ENCODE measurements around the gene SUMO2. TPM values are rescaled to one million over a fixed set of nuclear protein-coding genes. Genes with fewer than 3 reads are reported as not detected.

SUMO2 gene
- total and polyA plus RNA-seq, 9 of the 15 experiments (the other 6 are each of a cell fraction or from before 2014, with no cell fraction given): 157 to 733 (median 419) TPM

- TF ChIP-seq FOXA1 (IDR thresholded peaks at IDR 0.05; ENCODE audit: borderline replicate concordance) (no peak), MTA3 (IDR thresholded peaks at IDR 0.05; ENCODE audit: borderline replicate concordance) (no peak), RREB1 (CRISPR knock-in tag; IDR thresholded peaks at IDR 0.05) (no peak), CBX5 (IDR thresholded peaks at IDR 0.05; ENCODE audit: borderline replicate concordance, low read depth) (no peak)
Measured at GRCh38 chr17:75118307-75118706, 64.5 kb downstream of the SUMO2 start (continued).

DNA sequence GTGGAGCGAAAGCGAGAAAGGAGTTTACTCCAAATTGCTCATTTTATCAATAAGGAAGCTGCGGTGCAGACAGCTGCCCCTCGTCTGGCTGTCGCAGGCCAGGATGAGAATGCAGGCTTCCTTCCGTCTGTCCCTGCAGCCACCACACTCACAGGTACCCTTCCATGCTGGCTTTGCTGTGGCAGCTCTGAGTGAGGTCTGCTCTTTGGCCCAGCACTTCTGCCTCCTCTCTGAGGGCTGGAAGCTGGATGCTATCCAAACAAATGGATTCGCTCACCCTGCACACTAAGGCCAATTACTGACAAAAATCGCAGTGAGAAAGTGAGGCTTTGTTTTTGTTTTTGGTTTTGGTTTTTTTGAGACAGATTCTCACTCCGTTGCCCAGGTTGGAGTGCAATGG is 66.0 kb downstream of the SUMO2 start:
- in situ Hi-C loops (cut with MboI): loop anchor here (10.0 kb wide), 1 partner anchor 298 kb away; no protein-coding TSS in a partner anchor
- Histone ChIP-seq H3K27me3 (ENCODE audit: control insufficient read depth in 2 of 2, insufficient read depth in 2 of 2, low read length in 2 of 2) (no peaks in the 10 kb centered on the region), H4K20me1 (replicated peaks; ENCODE audit: control insufficient read depth, insufficient read depth, low read length) (no peaks in the 10 kb centered on the region), H3K9me1 (ENCODE audit: control insufficient read depth, insufficient read depth, low read length) (no peaks in the 10 kb centered on the region), H3K27ac (ENCODE audit: extremely low read depth, low read depth, low read length) (no peak overlapping the region), H3K4me2 (ENCODE audit: insufficient read depth, low read length) (no peak overlapping the region), H3K9me3 (replicated peaks; ENCODE audit: control insufficient read depth, insufficient read depth, low read depth, low read length) (no peaks in the 10 kb centered on the region), H3K36me3 (ENCODE audit: control insufficient read depth, insufficient read depth, low read length) (peaks cover 37% of the 10 kb centered on the region; the same call in 2 of the 3 replicates), H3K9ac (ENCODE audit: insufficient read depth in 1 of 2, low read depth in 2 of 2, low read length in 2 of 2) (0 out of 4 replicates have a peak overlapping the region, but pooled peaks of 1 of the 2 experiments have one; percentile 76), H3K4me1 (replicated peaks in 1 of 2; ENCODE audit: control insufficient read depth in 2 of 2, insufficient read depth in 2 of 2, low read length in 2 of 2) (peaks cover 10 to 18% of the 10 kb centered on the region in 2 experiments), H3K79me2 (ENCODE audit: control insufficient read depth, insufficient read depth, low read length) (peaks cover 17% of the 10 kb centered on the region), H2AFZ (ENCODE audit: low read depth, low read length) (no peak overlapping the region), H3K4me3 (no peak overlapping the region)
- ChIA-PET POLR2A (interaction anchor here (0.7 to 1.7 kb wide), 5 partner anchors 10 to 105 kb away, joined by 3 to 6 read pairs (median 4); partner anchors contain the start of genes JPT1 and NT5C), CTCF (ENCODE audit: low intra/inter-chr PET ratio) (no interaction called here)
- no peak for DNase-seq (ENCODE audit: extremely low read depth in 1 of 4, low spot score in 3 of 4)
- BruUV-seq (replicated peaks): no TSS peak
- intact Hi-C loops (cut with micrococcal nuclease): no loop called here
- no peak for ATAC-seq
- FAIRE-seq: no peak
- 81% methylated on average over 9 of the region's 9 CpGs for WGBS (ENCODE audit: insufficient coverage, low coverage, missing lambda C conversion rate)
- TF ChIP-seq MAFG (tag; conservative IDR thresholded peaks at IDR 0.05) (no peak), ZNF778 (CRISPR knock-in tag; IDR thresholded peaks at IDR 0.05) (no peak), ZNF395 (CRISPR knock-in tag; IDR thresholded peaks at IDR 0.05) (no peak)
- TF ChIP-seq, protein P1, sequence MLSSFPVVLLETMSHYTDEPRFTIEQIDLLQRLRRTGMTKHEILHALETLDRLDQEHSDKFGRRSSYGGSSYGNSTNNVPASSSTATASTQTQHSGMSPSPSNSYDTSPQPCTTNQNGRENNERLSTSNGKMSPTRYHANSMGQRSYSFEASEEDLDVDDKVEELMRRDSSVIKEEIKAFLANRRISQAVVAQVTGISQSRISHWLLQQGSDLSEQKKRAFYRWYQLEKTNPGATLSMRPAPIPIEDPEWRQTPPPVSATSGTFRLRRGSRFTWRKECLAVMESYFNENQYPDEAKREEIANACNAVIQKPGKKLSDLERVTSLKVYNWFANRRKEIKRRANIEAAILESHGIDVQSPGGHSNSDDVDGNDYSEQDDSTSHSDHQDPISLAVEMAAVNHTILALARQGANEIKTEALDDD (IDR thresholded peaks at IDR 0.05): no peak

Measured in K562 (cell line).